Measurements from ENCODE around the gene GRPEL1.

The GRPEL1 gene

GRCh38 chr4:7032596-7032995, 35.3 kb downstream of the GRPEL1 start:
- TF ChIP-seq ZC3H10 (CRISPR knock-in tag; IDR thresholded peaks at IDR 0.05) (no peak), CREB5 (CRISPR knock-in tag; IDR thresholded peaks at IDR 0.05; ENCODE audit: low read depth) (no peak), PATZ1 (CRISPR knock-in tag; IDR thresholded peaks at IDR 0.05; ENCODE audit: borderline replicate concordance) (no peak), PPARA (CRISPR knock-in tag; IDR thresholded peaks at IDR 0.05; ENCODE audit: borderline replicate concordance) (no peak), ZNF70 (CRISPR knock-in tag; IDR thresholded peaks at IDR 0.05) (no peak), RARB (CRISPR knock-in tag; IDR thresholded peaks at IDR 0.05) (no peak), ESRRG (CRISPR knock-in tag; IDR thresholded peaks at IDR 0.05) (no peak), TCF4 (CRISPR knock-in tag; IDR thresholded peaks at IDR 0.05; ENCODE audit: borderline replicate concordance) (no peak), ZFP3 (CRISPR knock-in tag; IDR thresholded peaks at IDR 0.05) (no peak), ARNTL (CRISPR knock-in tag; IDR thresholded peaks at IDR 0.05; ENCODE audit: borderline replicate concordance, low read depth) (no peak), GLIS3 (CRISPR knock-in tag; IDR thresholded peaks at IDR 0.05) (no peak), SNAI2 (CRISPR knock-in tag; IDR thresholded peaks at IDR 0.05) (no peak), BACH2 (CRISPR knock-in tag; IDR thresholded peaks at IDR 0.05; ENCODE audit: borderline replicate concordance) (no peak), OSR1 (CRISPR knock-in tag; IDR thresholded peaks at IDR 0.05) (no peak), CSDC2 (CRISPR knock-in tag; IDR thresholded peaks at IDR 0.05) (no peak)
- TF ChIP-seq, protein P1, sequence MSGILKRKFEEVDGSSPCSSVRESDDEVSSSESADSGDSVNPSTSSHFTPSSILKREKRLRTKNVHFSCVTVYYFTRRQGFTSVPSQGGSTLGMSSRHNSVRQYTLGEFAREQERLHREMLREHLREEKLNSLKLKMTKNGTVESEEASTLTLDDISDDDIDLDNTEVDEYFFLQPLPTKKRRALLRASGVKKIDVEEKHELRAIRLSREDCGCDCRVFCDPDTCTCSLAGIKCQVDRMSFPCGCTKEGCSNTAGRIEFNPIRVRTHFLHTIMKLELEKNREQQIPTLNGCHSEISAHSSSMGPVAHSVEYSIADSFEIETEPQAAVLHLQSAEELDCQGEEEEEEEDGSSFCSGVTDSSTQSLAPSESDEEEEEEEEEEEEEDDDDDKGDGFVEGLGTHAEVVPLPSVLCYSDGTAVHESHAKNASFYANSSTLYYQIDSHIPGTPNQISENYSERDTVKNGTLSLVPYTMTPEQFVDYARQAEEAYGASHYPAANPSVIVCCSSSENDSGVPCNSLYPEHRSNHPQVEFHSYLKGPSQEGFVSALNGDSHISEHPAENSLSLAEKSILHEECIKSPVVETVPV (CRISPR knock-in tag; IDR thresholded peaks at IDR 0.05) = no peak
- TF ChIP-seq, protein P2, sequence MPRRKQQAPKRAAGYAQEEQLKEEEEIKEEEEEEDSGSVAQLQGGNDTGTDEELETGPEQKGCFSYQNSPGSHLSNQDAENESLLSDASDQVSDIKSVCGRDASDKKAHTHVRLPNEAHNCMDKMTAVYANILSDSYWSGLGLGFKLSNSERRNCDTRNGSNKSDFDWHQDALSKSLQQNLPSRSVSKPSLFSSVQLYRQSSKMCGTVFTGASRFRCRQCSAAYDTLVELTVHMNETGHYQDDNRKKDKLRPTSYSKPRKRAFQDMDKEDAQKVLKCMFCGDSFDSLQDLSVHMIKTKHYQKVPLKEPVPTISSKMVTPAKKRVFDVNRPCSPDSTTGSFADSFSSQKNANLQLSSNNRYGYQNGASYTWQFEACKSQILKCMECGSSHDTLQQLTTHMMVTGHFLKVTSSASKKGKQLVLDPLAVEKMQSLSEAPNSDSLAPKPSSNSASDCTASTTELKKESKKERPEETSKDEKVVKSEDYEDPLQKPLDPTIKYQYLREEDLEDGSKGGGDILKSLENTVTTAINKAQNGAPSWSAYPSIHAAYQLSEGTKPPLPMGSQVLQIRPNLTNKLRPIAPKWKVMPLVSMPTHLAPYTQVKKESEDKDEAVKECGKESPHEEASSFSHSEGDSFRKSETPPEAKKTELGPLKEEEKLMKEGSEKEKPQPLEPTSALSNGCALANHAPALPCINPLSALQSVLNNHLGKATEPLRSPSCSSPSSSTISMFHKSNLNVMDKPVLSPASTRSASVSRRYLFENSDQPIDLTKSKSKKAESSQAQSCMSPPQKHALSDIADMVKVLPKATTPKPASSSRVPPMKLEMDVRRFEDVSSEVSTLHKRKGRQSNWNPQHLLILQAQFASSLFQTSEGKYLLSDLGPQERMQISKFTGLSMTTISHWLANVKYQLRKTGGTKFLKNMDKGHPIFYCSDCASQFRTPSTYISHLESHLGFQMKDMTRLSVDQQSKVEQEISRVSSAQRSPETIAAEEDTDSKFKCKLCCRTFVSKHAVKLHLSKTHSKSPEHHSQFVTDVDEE (CRISPR knock-in tag; IDR thresholded peaks at IDR 0.05) = no peak
- TF ChIP-seq, protein P3, sequence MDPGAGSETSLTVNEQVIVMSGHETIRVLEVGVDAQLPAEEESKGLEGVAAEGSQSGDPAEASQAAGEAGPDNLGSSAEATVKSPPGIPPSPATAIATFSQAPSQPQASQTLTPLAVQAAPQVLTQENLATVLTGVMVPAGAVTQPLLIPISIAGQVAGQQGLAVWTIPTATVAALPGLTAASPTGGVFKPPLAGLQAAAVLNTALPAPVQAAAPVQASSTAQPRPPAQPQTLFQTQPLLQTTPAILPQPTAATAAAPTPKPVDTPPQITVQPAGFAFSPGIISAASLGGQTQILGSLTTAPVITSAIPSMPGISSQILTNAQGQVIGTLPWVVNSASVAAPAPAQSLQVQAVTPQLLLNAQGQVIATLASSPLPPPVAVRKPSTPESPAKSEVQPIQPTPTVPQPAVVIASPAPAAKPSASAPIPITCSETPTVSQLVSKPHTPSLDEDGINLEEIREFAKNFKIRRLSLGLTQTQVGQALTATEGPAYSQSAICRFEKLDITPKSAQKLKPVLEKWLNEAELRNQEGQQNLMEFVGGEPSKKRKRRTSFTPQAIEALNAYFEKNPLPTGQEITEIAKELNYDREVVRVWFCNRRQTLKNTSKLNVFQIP (CRISPR knock-in tag; IDR thresholded peaks at IDR 0.05; ENCODE audit: borderline replicate concordance, low read depth) = no peak
- ATAC-seq = no peak

- no peak for TF ChIP-seq TOX (CRISPR knock-in tag; IDR thresholded peaks at IDR 0.05; ENCODE audit: borderline replicate concordance)
- TF ChIP-seq GLIS3 (CRISPR knock-in tag; IDR thresholded peaks at IDR 0.05) = no peak
- TF ChIP-seq BACH2 (CRISPR knock-in tag; IDR thresholded peaks at IDR 0.05; ENCODE audit: borderline replicate concordance) = no peak
- no peak for TF ChIP-seq OSR1 (CRISPR knock-in tag; IDR thresholded peaks at IDR 0.05)
- no peak for TF ChIP-seq CREB5 (CRISPR knock-in tag; IDR thresholded peaks at IDR 0.05; ENCODE audit: low read depth)
- TF ChIP-seq PATZ1 (CRISPR knock-in tag; IDR thresholded peaks at IDR 0.05; ENCODE audit: borderline replicate concordance) = no peak
- TF ChIP-seq TCF4 (CRISPR knock-in tag; IDR thresholded peaks at IDR 0.05; ENCODE audit: borderline replicate concordance) = no peak
- no peak for TF ChIP-seq ZFP3 (CRISPR knock-in tag; IDR thresholded peaks at IDR 0.05)
- no peak for TF ChIP-seq ZC3H10 (CRISPR knock-in tag; IDR thresholded peaks at IDR 0.05)
- no peak for ATAC-seq
Measured at GRCh38 chr4:7031558-7032449, 36.1 kb downstream of the GRPEL1 start.

All from SK-N-SH treated with all-trans-retinoic acid at 6 μM for 48 hours (cell line).